Glutamatergic neuron (in vitro differentiated cells): ENCODE measurements around the gene TPK1. TPM values are rescaled to one million over a fixed set of nuclear protein-coding genes. Genes with fewer than 3 reads are reported as not detected.
A peak's percentile ranks its signal among the peaks of the same experiment; 100 is the strongest.
"Not testable (repeated sequence)": the region's sequence is repeated elsewhere in the genome, so short reads cannot be mapped to it uniquely, and the experiment has no call there.

ENCODE experiments used
- DNase-seq: peaks from one replicate; pipeline ENCODE4 v3.0.0; 2022
- H3K27ac Mint-ChIP-seq: one replicate; pipeline ENCODE4 v1.8.0; 2020; ENCODE audit warnings: mild to moderate bottlenecking, mixed read lengths, inconsistent platforms; ENCODE audit not compliant: unreplicated experiment
- H3K27me3 Mint-ChIP-seq: one replicate; pipeline ENCODE4 v1.8.0; 2020; ENCODE audit warnings: mild to moderate bottlenecking, moderate library complexity, mixed read lengths, inconsistent platforms; ENCODE audit not compliant: unreplicated experiment
- H3K36me3 Mint-ChIP-seq: one replicate; pipeline ENCODE4 v1.8.0; 2020; ENCODE audit warnings: mild to moderate bottlenecking, mixed read lengths, inconsistent platforms; ENCODE audit not compliant: unreplicated experiment
- H3K4me1 Mint-ChIP-seq: one replicate; pipeline ENCODE4 v1.8.0; 2020; ENCODE audit warnings: mild to moderate bottlenecking, low read depth, mixed read lengths, inconsistent platforms; ENCODE audit not compliant: unreplicated experiment
- H3K4me3 Mint-ChIP-seq: one replicate; pipeline ENCODE4 v1.8.0; 2020; ENCODE audit warnings: mild to moderate bottlenecking, mixed read lengths, inconsistent platforms; ENCODE audit not compliant: unreplicated experiment
- H3K9me3 Mint-ChIP-seq: one replicate; pipeline ENCODE4 v1.8.0; 2020; ENCODE audit warnings: mild to moderate bottlenecking, moderate library complexity, mixed read lengths, inconsistent platforms; ENCODE audit not compliant: unreplicated experiment
- total RNA-seq: library from RNA; stranded (reverse); fragmentation: NEBNext Ultra II Directional; extraction: Animal tissue kit (Norgen Biotek cat#: 25700); gene quantifications from one replicate; pipeline ENCODE4 v1.2.1, GENCODE V29; 2021; ENCODE audit not compliant: unreplicated experiment
- TF ChIP-seq, protein P1 (sequence below): fragments of 200-600 bp; sonication (generic); IDR thresholded peaks from one replicate; pipeline ENCODE4 v1.5.0; 2021; ENCODE audit not compliant: partially characterized antibody, unreplicated experiment

Gene TPK1
- total RNA-seq, 1 donor from 2014 or later = 2.6 TPM

DNA sequence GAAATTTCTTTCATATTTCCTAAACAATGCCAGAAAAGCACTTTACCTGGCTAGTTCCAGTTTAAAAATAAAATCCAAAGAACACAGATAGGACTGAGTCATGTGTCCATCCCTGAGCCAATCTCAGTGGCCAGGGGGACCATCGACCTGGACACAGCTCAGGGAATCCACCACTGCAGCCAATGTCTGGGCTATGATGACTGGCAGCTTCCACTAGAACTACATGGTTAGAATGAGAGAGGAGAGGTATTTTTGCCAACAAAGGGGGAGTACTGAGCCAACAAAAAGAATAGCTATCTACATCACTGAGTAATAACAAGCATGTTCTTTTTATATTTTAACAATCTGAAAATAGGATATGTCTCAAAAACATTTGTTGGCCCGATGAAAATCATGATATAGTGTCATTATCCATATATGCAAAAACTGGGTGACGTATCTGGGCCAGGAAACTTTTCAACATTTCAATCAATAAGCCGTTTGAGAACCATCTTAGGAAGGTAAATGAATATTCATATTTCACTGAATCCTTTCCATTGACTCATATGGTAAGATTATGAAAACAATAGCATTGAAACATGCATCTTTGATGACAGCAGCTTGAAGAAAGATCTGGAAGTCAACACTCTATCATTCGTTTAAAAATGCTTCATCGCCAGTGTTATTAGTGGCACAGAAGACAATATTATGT is 104.0 kb downstream of the TPK1 start:
- Mint-ChIP-seq H3K27ac (no peak overlapping the region), H3K4me3 (no peak overlapping the region), H3K4me1 (no peaks in the 10 kb centered on the region), H3K27me3 (no peaks in the 10 kb centered on the region), H3K9me3 (no peaks in the 10 kb centered on the region), H3K36me3 (no peaks in the 10 kb centered on the region)
- TF ChIP-seq, protein P1, sequence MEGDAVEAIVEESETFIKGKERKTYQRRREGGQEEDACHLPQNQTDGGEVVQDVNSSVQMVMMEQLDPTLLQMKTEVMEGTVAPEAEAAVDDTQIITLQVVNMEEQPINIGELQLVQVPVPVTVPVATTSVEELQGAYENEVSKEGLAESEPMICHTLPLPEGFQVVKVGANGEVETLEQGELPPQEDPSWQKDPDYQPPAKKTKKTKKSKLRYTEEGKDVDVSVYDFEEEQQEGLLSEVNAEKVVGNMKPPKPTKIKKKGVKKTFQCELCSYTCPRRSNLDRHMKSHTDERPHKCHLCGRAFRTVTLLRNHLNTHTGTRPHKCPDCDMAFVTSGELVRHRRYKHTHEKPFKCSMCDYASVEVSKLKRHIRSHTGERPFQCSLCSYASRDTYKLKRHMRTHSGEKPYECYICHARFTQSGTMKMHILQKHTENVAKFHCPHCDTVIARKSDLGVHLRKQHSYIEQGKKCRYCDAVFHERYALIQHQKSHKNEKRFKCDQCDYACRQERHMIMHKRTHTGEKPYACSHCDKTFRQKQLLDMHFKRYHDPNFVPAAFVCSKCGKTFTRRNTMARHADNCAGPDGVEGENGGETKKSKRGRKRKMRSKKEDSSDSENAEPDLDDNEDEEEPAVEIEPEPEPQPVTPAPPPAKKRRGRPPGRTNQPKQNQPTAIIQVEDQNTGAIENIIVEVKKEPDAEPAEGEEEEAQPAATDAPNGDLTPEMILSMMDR = no peak
- DNase-seq = no peak

DNA sequence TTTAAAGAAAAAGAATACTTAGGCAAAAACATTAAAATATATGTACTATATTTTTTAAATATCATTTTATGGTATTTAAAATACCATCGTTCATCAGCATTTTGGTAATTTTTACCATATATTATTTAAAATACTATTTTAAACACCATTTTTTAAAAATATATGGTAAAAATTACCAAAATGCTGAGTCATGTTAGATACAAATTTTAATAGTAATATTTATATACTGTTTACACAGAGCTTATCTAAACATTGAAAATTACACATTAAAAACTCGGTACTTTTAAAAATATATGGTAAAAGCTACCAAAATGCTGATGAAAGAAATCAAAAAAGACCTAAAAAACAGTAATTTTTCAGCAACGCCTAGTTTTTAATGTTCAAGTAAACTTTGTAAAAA is 105.6 kb downstream of the TPK1 start:
- Mint-ChIP-seq H3K27me3 (no peaks in the 10 kb centered on the region), H3K27ac (no peak overlapping the region), H3K4me1 (no peaks in the 10 kb centered on the region), H3K36me3 (no peaks in the 10 kb centered on the region), H3K9me3 (no peaks in the 10 kb centered on the region), H3K4me3 (no peak overlapping the region)
- no peak for DNase-seq
- TF ChIP-seq, protein P1 = no peak

DNA sequence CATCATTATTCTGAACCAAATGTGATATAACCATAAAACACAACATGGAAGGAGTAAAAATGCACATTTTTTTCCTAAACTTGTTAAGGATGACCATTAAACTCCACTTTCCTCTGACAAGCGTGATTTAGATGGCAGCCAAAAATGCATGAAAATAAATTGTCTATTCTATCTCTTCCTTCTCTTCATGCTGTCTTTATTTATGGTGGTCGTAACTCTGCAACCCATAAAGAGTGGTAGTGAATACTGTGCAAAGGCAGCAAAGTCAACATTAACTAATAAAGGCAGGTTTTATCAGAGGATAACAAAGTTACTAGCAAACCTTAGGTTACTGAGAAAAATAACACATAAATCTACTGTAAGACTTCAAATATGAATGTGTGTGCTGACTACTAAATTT is 106.6 kb downstream of the TPK1 start:
- Mint-ChIP-seq H3K27ac (no peak overlapping the region), H3K9me3 (no peaks in the 10 kb centered on the region), H3K4me3 (no peak overlapping the region), H3K27me3 (no peaks in the 10 kb centered on the region), H3K36me3 (no peaks in the 10 kb centered on the region), H3K4me1 (no peaks in the 10 kb centered on the region)
- TF ChIP-seq, protein P1 = no peak
- DNase-seq = no peak

DNA sequence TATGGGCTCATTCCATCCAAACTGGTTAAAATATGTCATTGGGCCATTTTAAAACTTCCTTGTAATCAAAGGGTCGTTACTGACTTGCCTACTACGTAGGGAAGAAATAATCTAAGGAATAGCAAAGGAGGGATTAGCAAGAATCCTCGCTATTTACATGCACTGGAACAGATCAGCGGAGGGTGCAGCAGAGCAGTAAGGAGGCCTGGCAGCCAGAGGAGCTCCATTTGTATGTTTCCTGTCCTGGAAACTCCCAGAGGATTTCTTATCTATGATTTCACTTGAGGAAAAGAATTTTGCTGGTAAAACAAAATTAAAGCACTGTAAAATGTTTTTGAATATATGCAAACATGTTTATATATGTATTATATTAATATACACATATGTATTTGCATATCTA is 107.3 kb downstream of the TPK1 start:
- H3K9me3 Mint-ChIP-seq = no peaks in the 10 kb centered on the region
- no peaks in the 10 kb centered on the region for H3K36me3 Mint-ChIP-seq
- H3K27ac Mint-ChIP-seq = no peak overlapping the region
- TF ChIP-seq, protein P1 = no peak
- H3K4me3 Mint-ChIP-seq = no peak overlapping the region
- H3K27me3 Mint-ChIP-seq = no peaks in the 10 kb centered on the region
- H3K4me1 Mint-ChIP-seq = no peaks in the 10 kb centered on the region
- no peak for DNase-seq

DNA sequence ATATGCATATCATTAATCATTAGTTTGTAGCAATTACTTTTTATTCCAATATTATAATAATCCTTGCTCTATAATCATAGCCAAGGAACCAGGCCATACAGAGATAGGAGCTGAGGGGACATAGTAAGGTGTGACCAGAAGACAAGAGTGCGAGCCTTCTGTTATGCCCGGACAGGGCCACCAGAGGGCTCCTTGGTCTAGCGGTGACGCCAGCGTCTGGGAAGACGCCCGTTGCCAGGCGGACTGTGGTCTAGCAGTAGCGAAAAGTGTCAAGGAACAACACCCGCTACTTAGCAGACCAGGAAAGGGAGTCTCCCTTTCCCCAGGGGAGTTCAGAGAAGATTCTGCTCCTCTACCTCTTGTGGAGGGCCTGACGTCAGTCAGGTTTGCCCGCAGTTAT is 109.0 kb downstream of the TPK1 start:
- H3K4me1 Mint-ChIP-seq, H3K27me3 Mint-ChIP-seq, DNase-seq, H3K9me3 Mint-ChIP-seq, H3K27ac Mint-ChIP-seq, H3K36me3 Mint-ChIP-seq, H3K4me3 Mint-ChIP-seq: not testable (repeated sequence)
- TF ChIP-seq, protein P1 = peak; percentile 20
